ENCODE results near the gene EFCC1. TPM values are rescaled to one million over a fixed set of nuclear protein-coding genes. Genes with fewer than 3 reads are reported as not detected.

The EFCC1 gene
- total RNA-seq, 1 experiment from 2014 or later: 0.08 TPM

DNA sequence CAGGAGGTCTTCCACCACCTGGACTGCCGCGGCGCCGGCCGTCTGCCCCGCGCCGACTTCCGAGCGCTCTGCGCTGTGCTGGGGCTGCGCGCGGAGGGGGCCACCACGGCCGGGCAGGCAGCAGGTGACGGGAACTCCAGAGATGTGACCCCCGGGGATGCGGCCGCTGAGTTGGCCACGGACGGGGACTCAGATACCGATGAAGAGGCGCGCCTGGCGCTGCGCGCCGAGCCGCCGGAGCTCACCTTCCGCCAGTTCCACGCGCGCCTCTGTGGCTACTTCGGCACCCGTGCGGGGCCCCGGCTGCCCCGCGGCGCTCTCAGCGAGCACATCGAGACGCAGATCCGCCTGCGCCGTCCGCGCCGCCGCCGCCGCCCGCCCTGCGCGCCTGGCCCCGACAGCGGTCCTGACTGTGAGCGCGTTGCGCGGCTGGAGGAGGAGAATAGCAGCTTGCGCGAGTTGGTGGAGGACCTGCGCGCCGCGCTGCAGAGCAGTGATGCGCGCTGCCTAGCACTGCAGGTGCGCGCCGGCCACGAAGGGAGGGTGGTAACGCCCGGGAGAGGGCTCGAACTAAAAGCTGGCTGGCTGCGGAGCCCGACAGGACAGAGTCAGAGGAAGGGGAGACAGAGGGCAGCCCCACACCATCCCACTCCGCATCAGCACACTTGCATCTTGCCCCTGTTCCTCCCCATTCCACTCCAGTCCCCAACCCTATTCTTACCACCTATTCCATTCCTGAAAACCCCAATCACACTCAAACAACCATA lies 885 bp downstream of the EFCC1 start:
- peaks cover 7% of the 10 kb centered on the region; the same call in 1 of the 2 replicates for H3K9me3 ChIP-seq (replicated peaks)
- no peaks in the 10 kb centered on the region for H3K36me3 ChIP-seq
- no peaks in the 10 kb centered on the region for H3K4me1 ChIP-seq
- DNase-seq: no peak
- H3K27me3 ChIP-seq: no peaks in the 10 kb centered on the region
- peak overlapping the region; percentile 50; the same call in 1 of the 2 replicates for H3K4me3 ChIP-seq
- no peak overlapping the region for H3K27ac ChIP-seq

DNA sequence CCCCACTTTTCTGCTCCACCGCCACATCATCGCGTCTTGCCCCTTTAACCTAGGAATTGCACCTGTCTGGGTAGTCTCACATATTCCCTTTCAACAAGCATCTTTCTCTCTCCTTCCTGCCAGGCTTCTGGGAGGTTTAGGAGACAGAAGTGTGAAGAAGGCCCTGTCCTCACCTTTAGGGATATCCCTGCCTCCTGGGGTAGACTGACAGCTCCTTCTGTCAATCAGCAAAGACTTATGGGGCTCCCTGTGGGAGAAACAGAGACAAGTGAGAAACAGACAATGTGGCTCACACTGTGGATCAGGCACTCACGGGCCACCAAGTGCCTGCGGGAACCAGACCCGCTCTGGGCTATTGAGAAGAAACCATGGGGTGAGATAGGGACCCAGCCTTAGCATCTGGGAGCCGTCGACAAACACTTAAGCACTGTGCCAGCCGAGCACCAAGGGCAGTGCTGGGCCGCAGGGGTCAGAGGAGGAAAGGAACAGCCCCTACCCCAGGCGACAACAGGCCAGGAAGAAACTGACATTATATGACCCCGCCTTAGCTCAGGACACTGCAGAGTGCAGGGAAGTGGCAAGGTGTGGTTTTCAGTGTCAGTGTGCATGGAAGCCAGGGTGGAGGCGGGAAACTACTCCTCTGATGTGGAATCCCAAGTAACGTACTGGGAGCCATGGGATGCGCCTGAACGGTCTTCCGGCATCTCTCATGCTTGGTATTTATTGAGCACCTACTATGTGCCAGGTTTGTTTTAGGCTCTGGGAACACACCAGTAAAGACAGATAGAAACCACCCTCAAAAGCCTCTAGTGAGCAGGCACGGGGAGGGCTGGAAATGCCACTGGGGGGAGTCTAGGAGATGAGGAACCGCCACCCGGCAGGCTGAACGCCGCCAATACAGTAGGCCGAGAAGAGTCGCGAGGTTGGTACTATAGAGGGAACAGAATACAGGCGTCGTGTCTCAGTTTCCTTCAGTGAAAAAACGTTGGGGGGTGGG lies 1.8 kb downstream of the EFCC1 start:
- no peaks in the 10 kb centered on the region for H3K27me3 ChIP-seq
- H3K9me3 ChIP-seq (replicated peaks): peaks cover 1% of the 10 kb centered on the region; the same call in 1 of the 2 replicates
- DNase-seq: no peak
- H3K36me3 ChIP-seq: no peaks in the 10 kb centered on the region
- peaks cover 7% of the 10 kb centered on the region for H3K4me1 ChIP-seq
- H3K27ac ChIP-seq: no peak overlapping the region
- H3K4me3 ChIP-seq: no peak overlapping the region

DNA sequence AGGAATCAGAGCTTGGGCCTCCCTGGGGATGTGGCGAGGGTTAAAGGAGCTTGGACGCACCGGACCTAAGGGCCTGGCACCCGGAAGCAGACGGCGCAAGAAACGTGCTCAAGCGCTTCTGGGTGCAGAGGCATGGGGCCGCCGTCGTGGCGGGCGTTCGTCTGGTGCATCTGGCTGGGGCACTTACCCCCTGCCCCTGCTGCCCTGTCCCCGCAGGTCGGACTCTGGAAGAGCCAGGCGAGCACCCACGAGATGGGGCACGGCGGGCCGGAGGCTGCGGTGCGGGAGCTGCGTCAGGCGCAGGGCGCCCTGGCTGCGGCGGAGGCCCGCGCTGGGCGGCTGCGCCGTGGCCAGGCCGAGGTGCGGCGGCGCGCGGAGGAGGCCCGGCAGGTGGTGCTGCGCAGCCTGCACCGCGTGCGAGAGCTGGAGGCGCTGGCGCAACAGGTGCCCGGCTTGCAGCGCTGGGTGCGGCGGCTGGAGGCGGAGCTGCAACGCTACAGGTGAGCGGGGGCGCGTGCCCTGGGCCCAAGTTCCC lies 2.5 kb downstream of the EFCC1 start:
- Histone ChIP-seq H3K27me3 (no peaks in the 10 kb centered on the region), H3K36me3 (no peaks in the 10 kb centered on the region), H3K4me1 (peaks cover 7% of the 10 kb centered on the region), H3K9me3 (replicated peaks) (no peaks in the 10 kb centered on the region), H3K27ac (no peak overlapping the region), H3K4me3 (no peak overlapping the region)
- DNase-seq: no peak

DNA sequence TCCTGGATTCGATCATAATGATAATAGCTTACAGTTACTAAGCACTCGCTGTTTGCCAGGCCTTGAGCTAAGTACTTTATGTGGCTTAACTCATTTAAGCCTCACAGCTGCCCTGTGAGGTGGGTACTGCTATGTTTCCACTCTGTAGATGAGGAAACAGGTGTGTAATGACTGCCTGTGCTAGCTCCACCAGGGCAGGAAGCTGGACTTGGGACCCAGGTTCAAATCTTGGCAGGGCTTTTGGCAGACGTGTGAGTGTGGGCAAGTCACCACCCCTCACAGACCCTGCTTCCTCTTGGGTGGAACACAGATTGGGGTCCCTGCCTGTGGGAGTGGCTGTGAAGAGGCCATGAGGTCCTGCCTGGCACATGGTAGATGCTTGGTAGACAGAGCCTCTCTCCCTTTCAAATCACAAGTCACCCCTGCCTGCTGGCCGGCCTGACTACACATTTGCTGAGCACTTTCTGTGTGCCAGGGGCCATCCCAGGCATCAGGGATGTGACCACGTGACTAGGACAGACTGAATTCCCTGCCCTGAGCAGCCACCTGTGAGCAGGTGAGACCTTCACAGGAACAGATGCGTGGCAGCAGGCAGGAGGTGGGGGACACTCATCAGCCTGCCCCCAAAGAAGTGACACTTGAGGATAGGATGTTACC lies 3.7 kb downstream of the EFCC1 start:
- H3K36me3 ChIP-seq: no peaks in the 10 kb centered on the region
- no peak overlapping the region for H3K4me3 ChIP-seq
- DNase-seq: no peak
- H3K27me3 ChIP-seq: no peaks in the 10 kb centered on the region
- H3K27ac ChIP-seq: no peak overlapping the region
- H3K4me1 ChIP-seq: peaks cover 7% of the 10 kb centered on the region
- H3K9me3 ChIP-seq (replicated peaks): no peaks in the 10 kb centered on the region

DNA sequence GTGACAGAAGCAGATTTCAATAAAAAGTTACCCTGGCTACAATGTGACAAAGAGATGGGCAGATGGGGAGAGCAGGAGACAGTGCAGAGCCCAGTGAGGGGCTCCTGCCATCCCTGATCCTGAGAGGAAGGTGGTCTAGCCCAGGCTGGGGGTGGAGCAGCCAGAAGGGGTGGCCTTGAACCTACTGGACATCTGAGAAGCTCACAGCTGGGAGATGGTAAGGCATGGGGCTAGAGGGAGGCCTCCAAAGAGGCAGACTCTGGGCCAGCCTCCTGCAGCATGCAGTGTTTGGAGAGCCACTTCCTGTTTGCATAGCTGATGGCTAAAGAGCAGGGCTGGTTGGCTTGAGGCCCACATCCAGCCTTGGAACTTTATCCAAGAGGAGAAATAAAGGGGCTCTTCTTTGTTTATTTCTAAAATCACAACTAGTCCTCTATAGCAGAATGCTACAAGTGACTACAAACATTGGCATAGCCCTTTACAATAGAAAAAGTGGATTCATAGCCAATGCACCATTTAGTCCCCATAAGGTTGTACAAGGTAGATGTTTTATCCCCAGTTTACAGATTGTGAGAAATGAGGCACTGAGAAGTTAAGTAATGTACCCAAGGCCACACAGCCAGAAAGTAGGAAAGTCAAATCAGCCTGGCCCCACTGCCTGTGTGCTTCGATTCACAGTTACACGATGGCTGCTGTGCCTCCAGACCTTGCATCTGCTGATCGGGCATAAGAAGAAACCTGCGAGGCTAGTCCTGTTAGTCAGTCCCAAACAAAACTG lies 4.6 kb downstream of the EFCC1 start:
- Histone ChIP-seq H3K9me3 (replicated peaks) (no peaks in the 10 kb centered on the region), H3K36me3 (no peaks in the 10 kb centered on the region), H3K4me3 (no peak overlapping the region), H3K27ac (no peak overlapping the region), H3K4me1 (peaks cover 7% of the 10 kb centered on the region), H3K27me3 (no peaks in the 10 kb centered on the region)
- peak in 1 of 2 experiments; percentile 26 for DNase-seq

DNA sequence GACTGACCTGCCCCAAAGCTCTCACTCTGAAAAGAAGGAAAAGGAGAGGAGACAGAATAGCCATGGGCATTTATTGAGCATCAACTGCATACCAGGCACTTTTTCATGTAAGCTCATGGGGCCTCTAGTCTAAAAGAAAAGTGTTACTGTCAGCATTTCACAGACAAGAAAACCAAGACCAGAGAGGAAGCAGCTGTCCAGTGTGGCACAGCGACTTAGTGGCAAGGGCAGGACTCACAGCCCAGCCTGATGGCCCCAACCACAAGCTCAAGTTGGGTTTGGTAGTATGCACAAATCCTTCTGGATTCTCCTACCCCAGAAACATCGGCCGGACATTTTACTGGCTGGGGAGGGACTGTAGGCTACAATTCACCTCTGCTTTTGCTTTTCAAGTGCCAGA lies 5.8 kb downstream of the EFCC1 start:
- H3K36me3 ChIP-seq: no peaks in the 10 kb centered on the region
- peaks cover 7% of the 10 kb centered on the region for H3K4me1 ChIP-seq
- H3K4me3 ChIP-seq: no peak overlapping the region
- H3K27me3 ChIP-seq: no peaks in the 10 kb centered on the region
- H3K9me3 ChIP-seq (replicated peaks): no peaks in the 10 kb centered on the region
- DNase-seq: no peak
- no peak overlapping the region for H3K27ac ChIP-seq

DNA sequence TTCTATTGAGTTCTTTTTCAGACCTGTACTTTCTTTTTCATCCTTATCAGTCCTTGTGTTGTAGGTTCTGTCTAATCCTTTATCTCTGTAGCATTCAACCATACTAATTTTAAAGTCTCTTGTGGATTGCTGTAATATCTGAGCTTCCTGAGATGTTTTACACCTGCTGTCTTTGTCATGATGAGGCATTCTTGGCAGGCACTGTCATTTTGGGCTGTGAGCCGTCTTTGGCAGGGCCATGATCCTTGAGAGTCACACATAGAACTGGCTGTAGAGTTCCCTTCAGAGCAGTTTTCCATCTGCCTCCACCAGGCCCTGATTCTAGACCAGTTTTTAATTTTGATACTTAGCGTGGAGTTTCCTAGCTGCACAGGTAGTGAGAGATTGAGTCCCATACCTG lies 6.7 kb downstream of the EFCC1 start:
- no peak for DNase-seq
- Histone ChIP-seq H3K4me3 (no peak overlapping the region), H3K27ac (no peak overlapping the region), H3K4me1 (peaks cover 7% of the 10 kb centered on the region), H3K36me3 (no peaks in the 10 kb centered on the region), H3K9me3 (replicated peaks) (no peaks in the 10 kb centered on the region), H3K27me3 (no peaks in the 10 kb centered on the region)

DNA sequence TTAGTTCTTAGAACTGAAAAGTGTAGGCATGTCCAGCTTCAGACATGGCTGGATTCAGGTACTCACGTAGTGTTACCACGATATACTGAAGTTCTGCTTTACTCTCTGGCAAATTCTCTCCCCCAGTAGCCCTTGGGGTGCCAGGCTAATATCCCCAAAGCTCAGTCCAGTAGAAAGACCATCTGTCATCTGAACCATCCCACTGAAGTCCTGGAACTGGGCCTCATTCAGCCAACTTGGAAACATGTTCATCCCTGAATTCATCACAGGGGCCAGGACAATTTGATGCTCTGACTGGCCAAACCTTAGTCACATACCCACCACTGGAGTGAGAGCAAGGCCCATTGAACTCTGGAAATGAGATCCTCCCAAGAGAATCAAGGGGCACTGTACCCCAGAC lies 8.2 kb downstream of the EFCC1 start:
- no peak for DNase-seq
- Histone ChIP-seq H3K9me3 (replicated peaks) (no peaks in the 10 kb centered on the region), H3K27ac (no peak overlapping the region), H3K27me3 (no peaks in the 10 kb centered on the region), H3K4me3 (no peak overlapping the region), H3K36me3 (no peaks in the 10 kb centered on the region), H3K4me1 (peaks cover 7% of the 10 kb centered on the region)

DNA sequence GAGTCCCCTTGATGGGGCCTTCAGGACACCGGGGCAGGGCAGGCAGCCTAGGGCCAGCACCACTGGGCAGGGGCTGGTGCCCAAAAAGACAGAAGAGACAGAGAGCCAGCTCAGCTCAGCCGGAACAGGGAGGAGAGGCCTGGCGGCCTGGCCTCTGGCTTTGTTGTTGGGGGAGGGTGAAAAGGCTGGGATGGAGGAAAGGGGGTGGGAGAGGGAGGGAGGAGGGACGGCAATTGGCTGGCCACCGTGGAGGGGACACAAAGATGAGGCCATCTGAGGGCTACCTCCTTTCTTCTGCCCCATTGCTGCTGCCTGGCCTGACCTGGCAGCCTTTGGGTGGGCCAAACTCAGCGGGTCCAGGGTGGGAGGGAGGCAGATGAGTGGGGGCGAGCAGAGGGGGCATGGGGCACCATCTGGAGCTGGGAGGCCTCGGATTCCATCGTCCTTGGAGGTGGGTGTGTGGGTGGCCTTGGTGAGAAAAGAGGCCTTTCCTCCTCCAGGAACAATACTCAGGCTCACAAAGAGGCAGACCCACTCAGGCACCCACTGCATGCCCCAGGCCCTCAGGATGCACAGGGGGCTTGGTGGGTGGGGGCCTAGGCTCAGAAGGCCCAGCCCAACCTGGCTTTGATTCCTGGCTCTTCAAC lies 9.3 kb downstream of the EFCC1 start:
- Histone ChIP-seq H3K27me3 (no peaks in the 10 kb centered on the region), H3K36me3 (no peaks in the 10 kb centered on the region), H3K9me3 (replicated peaks) (no peaks in the 10 kb centered on the region), H3K4me1 (peaks cover 7% of the 10 kb centered on the region), H3K27ac (no peak overlapping the region), H3K4me3 (no peak overlapping the region)
- DNase-seq: no peak

DNA sequence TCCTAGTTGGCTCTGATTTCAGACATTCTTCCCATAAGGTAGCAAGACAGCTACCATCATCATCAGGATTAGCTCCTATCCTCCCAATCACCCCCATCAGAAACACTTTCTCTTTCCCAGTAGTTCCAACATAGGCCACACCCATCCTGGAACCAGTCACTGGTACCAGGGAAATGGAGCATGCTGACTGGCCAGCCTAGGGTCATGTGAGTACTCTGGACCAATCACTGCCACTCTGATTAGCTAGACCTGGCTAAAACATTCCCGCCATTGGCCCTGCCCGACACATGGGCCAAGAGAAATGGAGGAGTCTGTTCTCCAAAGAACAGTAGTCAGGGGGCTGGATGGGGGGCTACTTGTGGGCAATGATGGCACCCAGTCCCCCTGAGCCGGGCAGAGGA lies 12.4 kb downstream of the EFCC1 start:
- Histone ChIP-seq H3K4me3 (no peak overlapping the region), H3K27ac (no peak overlapping the region), H3K27me3 (no peaks in the 10 kb centered on the region), H3K36me3 (no peaks in the 10 kb centered on the region), H3K9me3 (replicated peaks) (no peaks in the 10 kb centered on the region), H3K4me1 (no peaks in the 10 kb centered on the region)
- DNase-seq: no peak

DNA sequence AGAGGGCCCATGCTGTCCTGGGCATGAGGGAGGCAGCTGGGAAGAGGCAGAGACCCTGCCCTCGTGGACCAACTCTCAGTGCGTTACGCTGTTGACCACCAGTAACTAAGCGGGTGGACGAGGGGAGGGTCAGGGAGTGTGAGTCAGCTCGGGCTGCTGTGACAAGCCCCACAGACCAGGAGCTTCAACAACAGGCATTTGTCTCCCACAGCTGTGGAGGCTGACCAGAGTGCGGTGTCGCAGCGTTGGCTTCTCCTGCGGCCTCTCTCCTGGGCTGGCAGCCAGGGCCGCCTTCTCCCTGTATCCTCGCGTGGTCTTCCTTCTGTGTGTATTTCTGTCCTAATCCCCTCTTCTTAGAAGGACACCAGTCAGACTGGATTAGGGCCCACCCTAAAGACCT lies 13.0 kb downstream of the EFCC1 start:
- H3K36me3 ChIP-seq: no peaks in the 10 kb centered on the region
- H3K27ac ChIP-seq: no peak overlapping the region
- no peak overlapping the region for H3K4me3 ChIP-seq
- no peaks in the 10 kb centered on the region for H3K9me3 ChIP-seq (replicated peaks)
- no peaks in the 10 kb centered on the region for H3K4me1 ChIP-seq
- DNase-seq: no peak
- H3K27me3 ChIP-seq: no peaks in the 10 kb centered on the region

DNA sequence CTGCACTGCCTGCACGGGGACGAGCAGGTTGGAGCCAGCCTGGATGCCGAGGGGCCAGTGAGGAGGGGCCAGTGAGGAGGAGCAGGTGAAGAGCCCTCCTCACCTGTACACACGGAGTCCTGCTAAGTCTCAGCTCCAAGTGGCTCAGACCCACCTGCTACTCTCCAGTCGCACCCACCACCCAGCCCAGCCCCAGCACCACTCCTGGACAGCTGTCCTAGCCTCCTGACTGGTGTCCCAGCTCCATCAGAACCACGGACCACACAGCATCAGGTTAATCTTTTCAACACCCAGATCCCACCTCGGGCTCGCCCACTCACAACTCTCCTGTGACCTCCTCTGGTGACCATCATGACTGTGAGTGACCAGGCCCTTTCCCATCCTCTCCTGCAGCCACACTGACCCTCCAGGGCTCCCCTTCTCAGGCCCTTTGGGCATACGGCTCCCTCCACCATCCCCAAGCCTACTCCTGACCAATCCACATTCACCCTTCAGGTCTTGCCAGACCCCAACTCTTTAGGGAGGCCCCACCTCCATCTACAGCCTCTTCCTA lies 13.8 kb downstream of the EFCC1 start:
- no peaks in the 10 kb centered on the region for H3K27me3 ChIP-seq
- no peaks in the 10 kb centered on the region for H3K9me3 ChIP-seq (replicated peaks)
- H3K4me1 ChIP-seq: no peaks in the 10 kb centered on the region
- DNase-seq: no peak
- no peak overlapping the region for H3K4me3 ChIP-seq
- no peaks in the 10 kb centered on the region for H3K36me3 ChIP-seq
- H3K27ac ChIP-seq: no peak overlapping the region

DNA sequence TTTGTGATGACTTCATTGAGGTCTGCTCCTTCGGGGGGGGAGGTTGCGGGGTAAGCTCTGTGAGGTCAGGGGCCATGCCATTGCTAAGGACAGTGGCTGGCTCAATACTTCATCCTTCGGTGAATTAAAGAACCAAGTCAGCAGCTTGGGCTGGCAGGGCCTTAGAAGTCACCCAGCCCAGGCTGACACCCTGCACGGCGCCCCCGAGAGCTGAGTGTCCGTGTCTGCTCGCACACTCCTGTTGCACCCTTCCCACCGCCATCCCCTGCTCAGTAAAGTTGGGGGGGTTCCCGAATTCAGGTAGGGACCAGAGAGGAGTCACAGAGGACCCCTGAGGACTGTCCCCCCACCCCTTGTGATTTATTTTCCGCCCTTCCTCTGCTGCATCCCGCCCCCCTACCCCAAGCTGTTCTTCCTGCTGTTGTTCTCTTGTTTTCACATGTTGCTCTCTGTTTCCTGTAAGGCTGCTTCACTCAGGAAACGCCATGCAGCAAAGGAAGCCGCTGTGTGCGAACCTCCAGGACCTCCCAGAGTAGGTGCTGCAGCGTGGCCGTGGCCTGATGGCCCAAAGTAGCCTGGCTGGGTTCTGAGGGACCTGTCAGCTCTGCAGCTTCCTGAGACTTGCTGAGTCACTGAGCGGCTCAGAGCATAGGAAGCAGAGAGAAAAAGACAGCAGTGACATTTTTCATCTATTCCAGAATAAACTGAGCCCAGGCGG lies 14.4 kb downstream of the EFCC1 start:
- H3K4me1 ChIP-seq: no peaks in the 10 kb centered on the region
- H3K9me3 ChIP-seq (replicated peaks): no peaks in the 10 kb centered on the region
- no peak for DNase-seq
- no peaks in the 10 kb centered on the region for H3K36me3 ChIP-seq
- H3K27me3 ChIP-seq: no peaks in the 10 kb centered on the region
- H3K4me3 ChIP-seq: no peak overlapping the region
- no peak overlapping the region for H3K27ac ChIP-seq
